ENCODE data around the gene CACNA2D3.

Gene CACNA2D3

DNA sequence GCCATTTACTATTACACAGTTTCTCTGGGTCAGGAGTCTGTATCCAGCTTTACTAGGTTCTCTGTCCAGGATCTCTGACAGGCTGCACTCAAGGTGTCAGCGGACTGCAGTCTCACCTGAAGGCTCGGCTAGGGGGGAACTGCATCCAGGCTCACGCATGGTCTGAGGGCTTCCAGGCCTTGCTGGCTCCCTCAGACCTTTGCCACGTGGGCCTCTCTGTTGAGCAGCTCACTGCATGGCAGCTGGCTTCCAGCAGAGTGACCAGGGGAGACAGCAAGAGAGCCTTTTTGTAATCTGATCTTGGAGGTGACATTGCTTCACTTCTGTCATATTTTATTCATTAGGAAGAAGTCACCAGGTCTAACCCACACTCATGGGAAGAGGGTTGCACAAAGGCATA, 152.3 kb downstream of the CACNA2D3 start:
- DNase-seq (ENCODE audit: low read depth), result no peak

DNA sequence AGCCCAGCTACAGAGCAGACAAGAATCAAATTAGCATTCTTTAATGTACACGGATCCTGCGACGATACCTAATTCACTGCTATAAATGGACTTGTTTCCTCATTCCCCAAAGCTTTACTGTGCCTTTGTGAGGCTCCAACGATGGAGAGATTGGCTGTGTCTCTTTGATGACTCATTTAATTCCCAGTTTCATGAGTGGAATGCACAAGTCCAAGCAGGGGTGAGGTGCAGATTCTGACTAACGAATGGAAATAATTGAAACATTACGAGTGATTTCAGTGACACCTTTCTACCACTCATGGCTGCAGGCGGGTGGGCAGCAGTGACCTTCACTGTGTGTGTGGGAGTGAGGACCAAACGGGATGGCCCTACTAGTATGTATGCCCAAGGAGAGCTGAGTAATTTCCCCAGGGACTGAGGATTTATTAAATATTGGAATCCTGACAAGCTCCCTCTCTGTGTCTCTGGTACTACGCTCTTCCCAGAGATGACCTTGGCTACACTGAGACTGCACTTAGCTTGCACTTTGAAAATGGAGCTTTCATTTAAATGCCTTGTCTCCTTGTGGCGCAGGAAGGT, 156.7 kb downstream of the CACNA2D3 start:
- DNase-seq (ENCODE audit: low read depth), result no peak

DNA sequence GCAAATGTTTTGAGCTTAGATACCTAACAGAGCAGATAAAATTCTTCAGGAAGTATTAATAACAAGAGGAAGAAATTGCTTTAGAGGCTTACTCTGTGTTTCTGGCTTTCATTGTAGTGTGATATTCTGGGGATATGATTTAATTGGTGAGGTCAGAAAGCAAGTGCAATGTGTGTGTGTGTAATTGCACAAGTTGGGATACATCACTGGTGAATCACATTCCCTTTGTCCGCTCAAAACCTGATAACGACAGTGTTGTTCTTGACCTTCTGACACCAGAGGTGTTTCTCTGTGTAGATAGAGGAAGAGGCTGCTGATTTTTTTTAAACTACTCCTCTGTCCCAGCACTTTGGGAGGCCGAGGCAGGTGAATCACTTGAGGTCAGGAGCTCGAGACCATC, 161.1 kb downstream of the CACNA2D3 start:
- DNase-seq (ENCODE audit: low read depth), result no peak

DNA sequence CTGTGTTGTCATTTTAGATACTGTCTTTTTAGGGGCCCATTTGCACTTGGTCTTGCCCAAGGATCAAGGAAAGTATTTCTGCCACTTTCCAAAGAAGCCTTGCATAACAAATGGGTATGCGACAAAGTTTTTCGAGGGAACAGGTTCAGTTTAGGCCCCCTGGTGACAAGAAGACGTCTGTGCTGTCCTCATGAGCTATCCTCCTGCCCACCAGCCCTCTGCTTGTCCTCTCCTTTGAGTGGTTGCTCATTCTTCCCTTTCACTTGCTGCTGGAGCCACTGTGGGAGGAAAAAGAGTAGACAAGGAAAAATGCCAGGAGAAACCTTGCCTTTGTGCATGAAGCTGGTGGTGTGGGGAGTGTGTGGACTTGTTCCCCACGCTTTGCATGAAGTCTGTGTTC, 171.9 kb downstream of the CACNA2D3 start:
- no peak for DNase-seq (ENCODE audit: low read depth)

DNA sequence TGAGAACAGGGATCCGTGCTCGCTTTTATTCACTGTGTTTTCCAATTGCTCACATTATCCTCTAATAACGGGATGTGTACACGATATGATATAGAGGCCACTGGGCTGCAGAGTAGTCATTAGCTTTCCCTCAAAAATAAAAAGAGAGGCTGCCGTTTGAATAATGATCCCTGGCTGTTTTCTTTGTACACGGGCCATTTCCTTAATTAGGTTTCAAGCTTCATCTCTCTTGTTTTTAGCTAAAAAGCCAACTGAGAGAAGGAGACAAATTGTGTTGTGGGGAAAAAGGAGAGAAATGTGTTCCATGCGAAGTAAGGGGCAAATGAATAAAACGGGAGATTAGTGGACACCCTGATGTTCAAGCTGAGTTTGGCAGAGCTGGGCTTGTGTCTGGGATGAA, 174.2 kb downstream of the CACNA2D3 start:
- no peak for DNase-seq (ENCODE audit: low read depth)

DNA sequence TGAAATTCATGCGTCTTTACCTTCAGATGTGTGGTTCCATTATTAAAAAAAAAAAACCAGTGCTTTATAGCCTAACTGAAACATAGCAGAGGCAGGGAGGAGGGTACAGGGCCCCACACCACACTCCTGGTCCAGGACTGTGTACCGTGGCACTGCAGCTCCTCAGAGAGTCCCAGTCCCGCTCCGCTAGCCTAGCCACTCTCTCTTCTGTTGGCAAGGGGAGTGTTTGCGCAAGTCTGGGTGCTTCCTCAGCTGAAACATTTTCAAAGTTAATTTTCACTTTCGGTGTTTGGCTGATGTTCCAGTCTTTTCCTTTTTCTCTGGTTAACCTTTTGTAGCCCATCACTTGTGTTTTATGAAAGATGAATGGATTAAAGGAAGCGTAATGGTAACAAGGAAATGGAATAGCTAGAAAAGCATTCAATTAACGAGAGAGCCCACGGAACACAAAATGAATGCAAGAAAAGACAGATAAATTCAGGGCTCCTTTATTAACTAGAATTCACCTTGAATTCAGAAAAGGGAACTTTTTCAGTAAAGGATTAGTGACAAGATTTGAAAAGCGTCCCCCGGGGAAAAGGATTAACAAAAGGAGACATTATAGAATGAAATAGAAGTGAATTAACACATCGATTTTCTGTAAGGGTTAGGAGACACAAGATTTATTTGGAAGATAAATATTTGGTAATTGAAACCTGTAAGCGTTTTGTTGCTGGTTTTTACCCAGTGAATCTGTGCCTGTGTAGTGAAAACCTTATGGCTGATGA, 177.0 kb downstream of the CACNA2D3 start:
- no peak for DNase-seq (ENCODE audit: low read depth)

DNA sequence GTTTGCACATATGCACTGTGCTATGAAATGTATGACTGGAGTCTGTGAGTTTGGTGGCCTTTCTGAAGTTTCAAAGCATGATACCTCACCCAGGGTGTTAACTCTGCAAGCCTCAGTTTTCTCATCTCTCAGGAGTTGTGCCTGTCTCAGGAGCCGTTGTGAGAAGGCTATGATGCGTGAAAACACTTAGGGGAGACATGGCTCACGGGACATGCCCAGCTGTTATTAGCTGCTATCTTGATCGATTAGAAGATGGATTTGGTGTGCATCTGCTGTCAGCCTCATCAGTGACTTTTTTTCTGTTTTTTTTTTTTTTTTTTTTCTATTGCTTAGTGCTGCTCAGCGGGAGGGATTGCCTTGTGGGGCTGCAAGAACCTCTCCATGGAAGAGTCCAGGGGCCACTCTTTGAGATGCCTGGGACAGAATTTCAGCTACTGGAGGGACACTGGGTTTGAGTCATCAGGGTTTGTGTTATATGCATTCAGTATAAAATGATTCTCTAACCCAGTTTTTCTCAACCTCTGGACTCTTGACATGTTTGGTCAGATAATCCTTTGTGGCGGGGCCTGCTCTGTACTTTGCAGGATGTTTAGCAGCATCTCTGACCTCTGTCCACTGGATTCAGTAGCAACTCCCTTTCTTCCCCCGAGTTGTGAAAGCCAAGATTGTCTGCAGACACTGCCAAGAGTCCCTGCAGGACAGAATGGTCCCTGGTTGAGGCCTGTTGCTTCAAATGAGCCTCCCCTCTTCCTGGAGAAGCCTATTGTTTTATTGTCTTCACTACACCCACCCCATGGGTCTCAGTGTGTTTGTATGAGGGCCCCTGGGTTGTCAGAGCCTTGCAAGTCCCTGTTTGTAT, 181.4 kb downstream of the CACNA2D3 start:
- no peak for DNase-seq (ENCODE audit: low read depth)

DNA sequence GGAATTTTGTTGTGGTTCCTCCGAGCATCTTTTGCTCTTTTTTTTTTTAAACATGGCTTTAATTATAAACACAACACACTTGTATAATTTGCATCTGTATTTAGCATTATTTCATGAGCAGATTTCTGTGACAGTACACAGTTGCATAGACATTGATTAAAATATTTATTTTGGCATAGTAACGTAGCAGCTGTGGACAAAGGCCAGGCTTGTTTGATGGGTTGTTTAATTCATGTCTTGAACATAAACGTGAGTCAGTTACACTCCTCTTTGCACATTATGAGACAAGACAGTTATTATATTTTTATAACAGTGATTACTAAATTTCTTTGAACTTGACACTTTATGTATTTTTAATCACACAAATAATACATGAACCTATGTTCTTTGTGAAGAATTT, 182.5 kb downstream of the CACNA2D3 start:
- no peak for DNase-seq (ENCODE audit: low read depth)

DNA sequence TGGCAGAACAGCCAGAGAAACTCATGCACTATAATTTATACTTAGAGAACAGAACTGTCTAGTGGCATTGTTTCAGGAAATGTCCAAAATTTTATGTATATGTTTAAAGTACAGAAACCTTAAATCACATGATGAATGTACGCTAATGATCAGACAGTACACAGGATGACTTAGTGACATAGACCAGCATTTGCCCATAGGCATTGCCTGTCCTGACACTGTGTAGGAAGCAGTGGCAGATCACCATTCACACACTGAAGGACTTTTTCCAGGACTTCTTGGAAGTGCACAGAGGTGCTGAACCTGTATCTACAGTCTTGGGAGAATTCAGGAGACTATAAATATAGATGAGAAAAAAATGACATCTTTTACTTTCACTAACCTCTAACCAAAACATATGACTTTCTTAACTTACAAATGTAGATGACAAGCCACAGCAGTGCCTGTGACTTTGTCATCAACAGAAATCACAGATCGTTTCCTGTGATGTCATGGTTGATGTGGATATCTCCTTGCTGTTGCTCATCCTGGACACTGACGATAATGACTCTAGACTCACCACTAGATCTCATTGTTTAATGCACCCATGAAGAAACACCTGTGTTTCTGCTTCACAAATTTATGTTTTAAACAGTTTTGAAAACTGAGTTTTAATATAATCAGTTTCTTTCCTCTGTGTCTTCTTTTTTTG, 183.2 kb downstream of the CACNA2D3 start:
- no peak for DNase-seq (ENCODE audit: low read depth)

DNA sequence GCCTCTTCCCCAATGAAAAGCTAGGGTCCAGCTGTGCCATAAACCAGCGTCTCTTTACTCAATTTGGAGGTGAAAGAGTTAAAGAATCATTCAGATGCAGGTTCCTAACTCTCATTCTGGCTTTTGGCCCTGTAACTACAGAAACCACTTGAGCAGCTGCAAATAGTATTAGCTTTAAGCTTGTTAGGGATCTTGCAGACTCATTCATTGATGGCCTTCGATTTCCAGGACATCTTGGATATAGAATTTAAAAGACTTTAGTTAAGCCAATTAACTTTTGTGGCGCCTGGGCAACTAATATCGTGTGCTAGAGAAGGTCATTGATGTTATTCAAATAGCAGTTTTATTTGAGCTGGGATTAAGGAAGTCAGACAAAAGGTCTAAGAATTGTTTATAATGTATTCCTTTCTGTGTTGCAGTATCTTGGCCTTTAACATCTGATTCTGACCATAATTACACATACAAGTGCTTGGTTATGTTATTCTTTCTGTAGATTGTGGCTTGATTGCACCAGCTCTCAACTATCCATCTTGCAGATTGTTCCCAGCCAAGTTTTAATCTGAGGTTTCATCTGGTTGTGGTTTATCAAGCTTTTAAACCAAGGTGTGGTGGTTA, 185.3 kb downstream of the CACNA2D3 start:
- DNase-seq (ENCODE audit: low read depth), result no peak

DNA sequence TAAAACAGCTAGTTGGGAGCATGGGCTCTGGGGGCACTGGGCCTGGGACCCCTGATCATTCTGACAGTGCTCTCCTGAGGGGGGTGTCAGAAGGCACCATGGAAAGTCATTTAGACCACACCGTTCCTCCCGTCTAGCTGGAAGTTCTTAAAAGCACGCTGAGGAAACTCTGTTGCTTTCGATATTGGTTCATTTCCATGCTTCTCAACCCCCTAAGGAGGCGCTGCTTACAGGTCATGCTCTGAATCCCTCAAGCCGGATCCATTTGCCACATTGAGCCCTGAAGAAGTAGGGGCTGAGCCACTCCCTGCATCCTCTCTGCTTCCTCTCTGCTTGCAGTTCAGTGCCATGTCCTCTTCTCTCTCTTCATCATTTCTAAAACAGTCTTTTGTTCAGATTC, 187.2 kb downstream of the CACNA2D3 start:
- no peak for DNase-seq (ENCODE audit: low read depth)

DNA sequence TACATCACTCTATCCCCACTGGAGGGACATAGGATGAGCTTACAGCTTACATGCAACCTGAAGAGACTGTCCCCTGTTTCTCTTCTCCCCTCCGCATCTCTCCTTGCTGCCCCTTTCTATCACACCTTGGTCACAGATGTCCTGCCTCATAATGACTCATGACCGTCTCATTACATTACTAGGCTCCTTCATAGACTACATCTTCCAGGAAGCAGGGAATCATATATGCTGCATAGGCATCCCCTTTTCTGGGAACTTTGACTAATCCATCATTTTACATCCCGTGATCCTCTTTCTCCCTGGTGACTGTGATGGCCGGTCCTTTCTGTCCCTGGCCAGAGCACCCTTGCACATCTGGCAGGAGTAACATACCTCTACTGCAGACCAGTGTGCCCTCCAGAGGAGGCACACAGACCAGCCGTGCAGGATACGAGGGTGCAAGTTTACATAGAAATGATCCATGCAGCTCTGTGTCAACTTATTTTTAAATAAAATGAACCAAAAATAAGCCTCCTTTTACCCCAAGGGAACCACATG, 188.9 kb downstream of the CACNA2D3 start:
- no peak for DNase-seq (ENCODE audit: low read depth)

DNA sequence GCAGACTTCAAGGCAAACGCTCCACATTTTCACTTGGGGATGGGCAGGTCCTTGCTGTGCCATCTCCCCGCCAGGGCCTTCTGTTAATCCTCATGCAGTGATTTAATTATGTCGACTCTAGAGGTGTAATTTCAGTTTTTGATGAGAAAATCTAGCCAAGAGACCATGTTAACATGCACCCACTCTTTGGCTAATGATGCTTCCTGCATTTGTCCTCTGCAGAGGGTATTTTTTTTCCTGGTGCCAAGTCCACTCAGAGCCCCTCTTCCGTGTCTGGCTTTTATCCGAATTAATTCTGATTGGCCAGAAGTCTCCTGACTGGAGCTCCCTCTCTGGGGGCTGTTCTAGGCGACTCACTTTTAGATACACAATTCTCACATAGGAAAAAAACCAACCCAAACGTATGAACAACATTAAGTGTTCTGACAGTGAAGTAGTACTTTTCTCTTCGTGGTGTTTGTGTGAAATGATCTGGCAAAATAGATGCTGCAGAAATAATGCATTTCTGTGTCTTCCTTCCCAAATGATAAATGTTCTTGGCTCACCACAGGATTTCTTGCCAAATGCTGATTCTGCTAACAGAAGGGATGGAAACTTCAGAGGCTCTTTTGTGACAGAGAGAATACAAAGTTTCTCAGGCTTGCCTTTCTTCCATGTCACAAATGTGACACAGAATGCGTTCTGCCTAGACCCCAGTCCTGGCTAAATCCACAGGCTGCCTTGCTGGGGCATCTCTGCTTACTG, 190.0 kb downstream of the CACNA2D3 start:
- DNase-seq (ENCODE audit: low read depth), result no peak

DNA sequence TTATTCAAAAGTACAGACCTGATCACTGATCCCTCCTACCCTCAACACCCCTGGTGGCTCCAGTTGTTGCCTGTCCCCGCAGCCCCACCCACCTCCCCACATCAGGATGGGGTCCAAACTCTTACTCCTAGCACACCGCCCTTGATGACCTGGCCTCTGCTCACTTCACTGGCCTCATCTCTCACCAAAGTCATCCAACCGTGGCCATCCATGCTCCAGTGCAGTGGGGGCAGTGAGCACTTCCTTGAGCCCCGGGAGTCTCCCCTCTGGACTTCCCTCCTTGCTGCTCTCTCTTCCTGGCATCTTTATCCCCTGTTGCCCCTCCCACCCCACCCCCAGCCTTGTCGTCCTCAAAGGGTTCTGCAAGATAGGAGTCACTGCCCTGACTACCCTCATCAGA, 191.1 kb downstream of the CACNA2D3 start:
- no peak for DNase-seq (ENCODE audit: low read depth)

DNA sequence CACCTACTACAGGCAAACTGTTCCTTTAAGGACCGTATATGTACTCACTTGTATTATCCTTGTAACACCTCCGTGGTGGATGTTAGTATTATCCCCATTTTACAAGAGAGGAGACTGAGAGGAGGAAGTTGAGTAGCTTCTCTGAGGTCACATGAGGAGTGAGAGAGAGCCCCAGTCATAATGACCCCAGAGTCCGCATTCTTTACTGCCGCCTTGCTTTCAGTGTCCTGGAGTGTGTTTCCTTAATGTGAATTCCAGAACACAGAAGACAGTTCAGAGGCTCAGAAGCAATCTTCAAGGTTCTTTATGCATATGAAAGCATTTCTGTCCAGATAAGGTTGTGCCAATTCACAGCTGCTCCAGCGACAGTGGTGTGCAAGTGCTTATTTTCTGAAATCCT, 199.2 kb downstream of the CACNA2D3 start:
- no peak for DNase-seq (ENCODE audit: low read depth)

DNA sequence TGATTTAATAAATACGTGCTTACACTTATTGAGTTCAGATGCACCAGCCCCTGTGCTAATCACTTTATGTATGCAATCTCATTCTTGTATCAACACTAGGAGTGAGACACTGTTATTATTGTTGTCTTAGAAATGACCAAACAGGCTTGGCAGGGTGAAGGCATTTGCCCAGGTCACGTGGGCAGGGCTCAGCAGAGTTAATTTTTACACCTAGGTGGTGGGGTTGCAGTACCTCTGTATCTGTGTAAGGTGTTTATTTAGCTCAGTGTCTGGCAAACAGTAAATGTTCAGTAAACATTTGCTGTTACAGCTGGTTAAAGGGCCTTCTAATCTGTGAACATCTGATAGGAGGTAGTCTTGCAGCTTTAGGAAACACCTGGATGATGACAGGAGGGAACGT, 200.0 kb downstream of the CACNA2D3 start:
- DNase-seq (ENCODE audit: low read depth), result no peak

DNA sequence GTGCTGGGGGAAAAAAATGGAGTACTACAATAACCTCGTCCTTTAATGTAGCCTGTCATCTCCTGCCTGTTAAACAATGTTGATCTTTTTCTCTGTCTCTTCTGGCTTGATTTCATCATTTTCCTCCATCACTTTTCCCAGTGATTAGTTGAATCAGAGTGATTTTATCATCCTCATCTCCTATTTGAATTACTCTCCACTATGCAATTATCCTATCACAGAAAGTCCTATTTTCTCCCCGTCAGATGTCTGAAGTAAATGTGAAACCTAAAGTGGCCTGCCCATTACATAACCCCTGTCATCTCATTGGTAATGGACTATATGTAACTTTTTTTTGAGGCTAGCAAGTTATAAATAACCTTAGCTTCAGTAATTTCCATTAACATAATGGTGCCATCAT, 201.8 kb downstream of the CACNA2D3 start:
- DNase-seq (ENCODE audit: low read depth), result no peak

DNA sequence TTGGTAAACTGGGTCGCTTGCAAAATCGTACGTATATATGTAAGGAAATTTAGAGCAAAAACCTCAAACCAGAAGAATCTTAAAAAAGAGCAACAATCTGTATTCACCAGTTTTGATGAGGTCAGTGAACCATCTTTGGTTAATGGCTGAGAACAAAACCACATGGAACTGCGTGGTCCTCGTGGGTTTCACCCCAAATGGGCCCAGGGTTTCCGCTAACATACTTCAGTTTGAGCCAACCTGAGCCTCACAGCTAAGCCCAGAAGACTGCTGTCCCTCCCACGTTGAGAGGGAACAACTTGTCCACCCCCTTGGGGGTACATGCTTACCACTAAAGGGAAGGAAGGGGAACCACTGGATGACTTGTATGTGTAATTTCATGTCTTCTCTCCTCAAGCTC, 204.6 kb downstream of the CACNA2D3 start:
- DNase-seq (ENCODE audit: low read depth), result no peak

DNA sequence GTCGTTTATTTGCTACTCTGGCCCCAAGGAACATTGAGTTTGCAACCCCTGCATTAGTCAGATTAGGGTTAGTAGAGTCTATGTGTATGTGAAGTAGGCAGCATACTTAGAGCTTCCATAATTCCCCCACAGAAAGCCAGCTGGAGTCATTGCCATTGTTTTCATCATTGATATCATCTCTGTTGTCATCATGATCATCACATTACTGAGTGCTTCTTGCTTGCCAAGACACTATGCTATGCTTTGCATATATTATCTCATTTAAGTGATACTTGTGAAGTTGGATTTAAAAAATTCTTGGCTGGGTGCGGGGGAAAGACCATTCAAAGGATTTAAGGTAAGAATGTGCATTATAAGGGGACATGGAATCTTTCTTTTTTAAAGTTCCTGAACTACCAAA, 209.0 kb downstream of the CACNA2D3 start:
- no peak for DNase-seq (ENCODE audit: low read depth)

DNA sequence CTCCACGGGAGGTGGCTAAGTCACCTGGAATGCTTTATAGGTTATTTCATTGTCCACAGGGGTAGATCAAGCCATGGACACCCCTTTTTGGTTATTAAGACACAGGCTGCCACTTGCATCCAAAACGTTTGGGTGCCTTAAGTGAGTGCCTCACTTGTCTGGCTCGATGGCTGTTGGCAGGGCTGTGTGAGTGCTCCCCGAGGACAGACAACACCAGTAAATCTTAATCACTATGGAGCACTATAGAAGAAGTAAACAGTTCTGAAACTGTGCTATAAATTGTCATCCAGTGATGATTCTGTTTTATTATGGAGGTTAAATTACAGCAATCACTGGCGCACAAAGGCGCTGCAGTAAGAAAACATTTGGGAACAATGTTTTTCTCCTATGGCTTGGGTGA, 215.5 kb downstream of the CACNA2D3 start:
- DNase-seq (ENCODE audit: low read depth), result no peak

DNA sequence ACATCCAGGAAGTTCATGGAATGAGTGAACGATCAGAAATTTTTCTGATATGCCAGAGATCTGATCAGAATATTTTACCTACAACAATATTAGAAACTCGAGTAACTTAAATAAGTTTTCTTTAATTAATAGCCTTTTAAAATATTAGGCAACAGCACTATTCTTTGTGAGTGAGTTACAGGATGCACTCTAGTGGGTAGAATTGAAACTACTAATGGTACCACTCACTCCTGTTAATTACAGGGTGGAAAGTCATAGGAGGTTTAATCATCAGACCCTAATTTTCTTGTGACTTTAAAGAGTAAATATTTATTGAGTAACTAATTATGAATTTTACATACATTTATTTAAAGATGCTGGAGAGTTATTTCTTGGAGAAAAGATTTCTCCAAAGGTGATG, 217.3 kb downstream of the CACNA2D3 start:
- DNase-seq (ENCODE audit: low read depth), result no peak
